Adrenal gland (tissue), 5 donors: Measurements from ENCODE around the gene ASS1.

Source experiments
- CTCF ChIP-seq, 6 experiments: fragments of 450-650 bp in 4 of 6; fragments of 200-600 bp in 2 of 6; sonication (generic) in 1 of 6; IDR thresholded peaks; 1 replicate in 5 of 6; 2 replicates in 1 of 6; pipeline versions ENCODE4 v1.5.1 to v1.8.0; 2016 to 2021; ENCODE audit warnings: antibody characterized with exemption in 6 of 6, mild to moderate bottlenecking in 2 of 6, moderate library complexity in 1 of 6
- POLR2A ChIP-seq, 2 donors: fragments of 450-650 bp; IDR thresholded peaks; one replicate each; pipeline ENCODE4 v1.6.1; 2017; ENCODE audit warnings: antibody characterized with exemption in 2 of 2, mild to moderate bottlenecking in 2 of 2, moderate library complexity in 1 of 2
- donor health status: DM: no; HTN: no; CAD: no.

DNA sequence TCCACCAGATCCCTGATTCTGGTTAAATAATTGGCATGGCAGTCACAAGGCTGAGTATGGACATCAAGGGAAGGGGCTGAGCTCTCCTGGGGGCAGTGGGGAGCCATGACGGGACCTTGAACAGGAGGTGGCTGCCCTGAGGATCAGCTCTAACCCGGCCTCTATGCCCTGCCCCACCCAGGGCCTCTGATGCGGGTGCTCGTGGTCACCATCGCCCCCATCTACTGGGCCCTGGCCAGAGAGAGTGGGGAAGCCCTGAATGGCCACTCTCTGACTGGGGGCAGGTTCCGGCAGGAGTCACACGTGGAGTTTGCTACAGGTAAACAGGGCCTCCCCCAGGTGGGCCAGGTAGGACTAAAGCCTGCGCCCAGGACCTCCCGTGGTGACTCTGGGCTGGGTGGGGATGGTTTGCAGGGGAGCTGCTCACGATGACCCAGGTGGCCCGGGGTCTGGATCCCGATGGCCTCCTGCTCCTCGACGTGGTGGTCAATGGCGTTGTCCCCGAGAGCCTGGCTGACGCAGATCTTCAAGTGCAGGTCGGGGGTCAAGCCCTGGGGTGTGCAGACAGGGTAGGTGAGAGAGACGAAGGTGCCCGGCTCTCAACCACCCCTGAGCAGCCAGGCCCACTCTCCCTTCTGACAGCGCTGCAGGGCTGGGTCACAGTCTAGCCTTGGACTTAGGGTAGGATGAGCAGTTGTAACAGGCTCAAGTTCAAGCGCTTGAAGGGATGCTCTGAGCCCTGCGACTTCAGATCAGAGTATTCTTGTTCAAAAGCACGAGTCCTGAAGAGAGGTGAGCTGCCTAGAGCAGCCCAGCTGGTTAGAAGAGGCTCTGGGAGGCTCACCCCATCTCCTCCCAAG is 19.9 kb upstream of the ASS1 start:
- no peak for TF ChIP-seq CTCF (IDR thresholded peaks at IDR 0.05)
- TF ChIP-seq POLR2A (IDR thresholded peaks at IDR 0.05): no peak
